Left renal cortex interstitium (tissue), 4 donors: Measurements from ENCODE around the gene UHMK1. TPM values are rescaled to one million over a fixed set of nuclear protein-coding genes. Genes with fewer than 3 reads are reported as not detected.
A peak's percentile ranks its signal among the peaks of the same experiment; 100 is the strongest.

Experiments
- DNase-seq, 4 donors: peaks; one replicate each; pipeline ENCODE4 v3.0.0-alpha.2; 2013; ENCODE audit warnings: low read depth in 4 of 4, low spot score in 2 of 4, missing footprints in 1 of 4
- polyA plus RNA-seq, 4 donors: library from polyadenylated mRNA; unstranded; fragments of 120-200 nt; gene quantifications; one replicate each; pipeline ENCODE4 v1.2.1, GENCODE V29; 2013; ENCODE audit not compliant: insufficient read length in 4 of 4

UHMK1 gene
- polyA plus RNA-seq, 4 donors: 34.5 to 42.6 (median 36.2) TPM

GRCh38 chr1:162527314-162527713 is 29.7 kb downstream of the UHMK1 start:
- DNase-seq: no peak

- DNase-seq: no peak
Measured at GRCh38 chr1:162530307-162530987, 32.8 kb downstream of the UHMK1 start.

GRCh38 chr1:162530988-162531319 is 33.3 kb downstream of the UHMK1 start:
- DNase-seq: no peak

- no peak for DNase-seq
Measured at GRCh38 chr1:162535501-162535900, 37.9 kb downstream of the UHMK1 start.

- DNase-seq: no peak
Measured at GRCh38 chr1:162536511-162536910, 38.9 kb downstream of the UHMK1 start.

- no peak for DNase-seq
Measured at GRCh38 chr1:162537216-162537615, 39.6 kb downstream of the UHMK1 start.

- no peak for DNase-seq
Measured at GRCh38 chr1:162538815-162539431, 41.3 kb downstream of the UHMK1 start.

GRCh38 chr1:162541619-162542141 is 44.1 kb downstream of the UHMK1 start:
- DNase-seq: no peak

- DNase-seq: no peak
Measured at GRCh38 chr1:162543228-162543627, 45.6 kb downstream of the UHMK1 start.

GRCh38 chr1:162548170-162548569 is 50.6 kb downstream of the UHMK1 start:
- no peak for DNase-seq

- DNase-seq: no peak
Measured at GRCh38 chr1:162549001-162549400, 51.4 kb downstream of the UHMK1 start.

- no peak for DNase-seq
Measured at GRCh38 chr1:162550925-162551324, 53.3 kb downstream of the UHMK1 start.

GRCh38 chr1:162551969-162552683 is 54.5 kb downstream of the UHMK1 start:
- DNase-seq: no peak

- DNase-seq: no peak
Measured at GRCh38 chr1:162552684-162553252, 55.1 kb downstream of the UHMK1 start.

- DNase-seq: no peak
Measured at GRCh38 chr1:162554258-162554657, 56.6 kb downstream of the UHMK1 start.

- DNase-seq: no peak
Measured at GRCh38 chr1:162557536-162557935, 59.9 kb downstream of the UHMK1 start.

GRCh38 chr1:162560303-162561036 is 62.9 kb downstream of the UHMK1 start:
- DNase-seq: peak; percentile 19 to 38 (median 27)

GRCh38 chr1:162561037-162561615 is 63.5 kb downstream of the UHMK1 start:
- DNase-seq: peak; percentile 90 to 95 (median 92)

GRCh38 chr1:162561616-162562469 is 64.2 kb downstream of the UHMK1 start, which contains the start of gene UAP1:
Gene UAP1, plus strand, starts transcription at chr1:162561722. Its CDS starts 4,347 bp downstream, at chr1:162566069.
- peak in 3 of 4 donors; percentile 2 to 24 (median 21) for DNase-seq
